ENCODE results near the gene SMAGP.
"Not testable (repeated sequence)": the region's sequence is repeated elsewhere in the genome, so short reads cannot be mapped to it uniquely, and the experiment has no call there.

Gene SMAGP

GRCh38 chr12:51232642-51233041 is 37.6 kb downstream of the SMAGP start:
- TF ChIP-seq, protein P1, sequence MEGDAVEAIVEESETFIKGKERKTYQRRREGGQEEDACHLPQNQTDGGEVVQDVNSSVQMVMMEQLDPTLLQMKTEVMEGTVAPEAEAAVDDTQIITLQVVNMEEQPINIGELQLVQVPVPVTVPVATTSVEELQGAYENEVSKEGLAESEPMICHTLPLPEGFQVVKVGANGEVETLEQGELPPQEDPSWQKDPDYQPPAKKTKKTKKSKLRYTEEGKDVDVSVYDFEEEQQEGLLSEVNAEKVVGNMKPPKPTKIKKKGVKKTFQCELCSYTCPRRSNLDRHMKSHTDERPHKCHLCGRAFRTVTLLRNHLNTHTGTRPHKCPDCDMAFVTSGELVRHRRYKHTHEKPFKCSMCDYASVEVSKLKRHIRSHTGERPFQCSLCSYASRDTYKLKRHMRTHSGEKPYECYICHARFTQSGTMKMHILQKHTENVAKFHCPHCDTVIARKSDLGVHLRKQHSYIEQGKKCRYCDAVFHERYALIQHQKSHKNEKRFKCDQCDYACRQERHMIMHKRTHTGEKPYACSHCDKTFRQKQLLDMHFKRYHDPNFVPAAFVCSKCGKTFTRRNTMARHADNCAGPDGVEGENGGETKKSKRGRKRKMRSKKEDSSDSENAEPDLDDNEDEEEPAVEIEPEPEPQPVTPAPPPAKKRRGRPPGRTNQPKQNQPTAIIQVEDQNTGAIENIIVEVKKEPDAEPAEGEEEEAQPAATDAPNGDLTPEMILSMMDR (IDR thresholded peaks at IDR 0.05; ENCODE audit: extremely low read depth, insufficient read depth, missing control alignments) = no peak
- in situ Hi-C loops (cut with MboI; ENCODE audit: low pct_unique_long_range_greater_than_20kb, low sequenced_read_pairs, unreplicated experiment) = no loop called here
- no peak for DNase-seq (ENCODE audit: low spot score)

- TF ChIP-seq, protein P1 (IDR thresholded peaks at IDR 0.05; ENCODE audit: extremely low read depth, insufficient read depth, missing control alignments) = no peak
- in situ Hi-C loops (cut with MboI; ENCODE audit: low pct_unique_long_range_greater_than_20kb, low sequenced_read_pairs, unreplicated experiment) = no loop called here
- DNase-seq (ENCODE audit: low spot score) = no peak
These were observed 41.0 kb downstream of the SMAGP start for GRCh38 chr12:51229116-51229809.

DNA sequence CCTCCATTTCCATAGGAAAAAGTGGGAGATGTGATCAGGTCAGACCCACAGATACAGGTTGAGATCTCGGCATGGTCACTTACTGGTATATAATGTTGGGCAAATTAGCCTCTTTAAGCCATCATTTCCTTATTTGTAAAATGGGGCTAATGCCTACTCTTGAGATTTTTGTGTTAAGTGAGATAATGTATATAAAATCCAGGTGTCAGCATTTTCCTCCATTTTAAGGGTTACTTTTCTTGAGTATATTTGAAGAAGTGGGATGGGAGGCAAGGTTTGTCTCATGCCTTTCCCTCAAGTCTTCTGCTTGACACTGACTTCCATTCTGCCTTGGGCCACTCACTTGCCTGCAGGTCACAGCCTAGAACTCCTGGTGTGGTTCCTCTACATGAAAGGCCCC is 42.3 kb downstream of the SMAGP start:
- DNase-seq (ENCODE audit: low spot score) = no peak
- in situ Hi-C loops (cut with MboI; ENCODE audit: low pct_unique_long_range_greater_than_20kb, low sequenced_read_pairs, unreplicated experiment) = no loop called here
- TF ChIP-seq, protein P1 (IDR thresholded peaks at IDR 0.05; ENCODE audit: extremely low read depth, insufficient read depth, missing control alignments) = no peak

GRCh38 chr12:51227112-51227511 is 43.1 kb downstream of the SMAGP start:
- in situ Hi-C loops (cut with MboI; ENCODE audit: low pct_unique_long_range_greater_than_20kb, low sequenced_read_pairs, unreplicated experiment); DNase-seq (ENCODE audit: low spot score): not testable (repeated sequence)

DNA sequence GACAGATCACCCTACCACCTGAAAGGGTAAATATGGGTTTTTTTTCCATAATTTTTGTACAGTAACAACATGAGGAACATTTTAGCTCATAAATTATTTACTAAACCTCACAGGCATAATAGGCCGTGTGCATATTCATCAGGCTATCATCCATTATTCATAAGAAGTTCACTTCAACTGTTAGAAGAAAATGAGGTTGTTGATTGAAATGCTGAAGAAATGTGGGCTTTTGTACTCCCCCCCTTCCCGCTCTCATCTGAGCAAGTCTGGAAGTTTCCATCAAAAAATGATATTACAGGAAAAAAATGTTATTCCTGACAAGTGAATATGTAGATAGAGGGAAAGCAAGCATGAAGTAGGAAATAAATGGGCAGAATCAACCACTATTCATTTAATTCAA is 44.4 kb downstream of the SMAGP start:
- TF ChIP-seq, protein P1 (IDR thresholded peaks at IDR 0.05; ENCODE audit: extremely low read depth, insufficient read depth, missing control alignments) = no peak
- in situ Hi-C loops (cut with MboI; ENCODE audit: low pct_unique_long_range_greater_than_20kb, low sequenced_read_pairs, unreplicated experiment) = no loop called here

GRCh38 chr12:51225234-51225633 is 45.0 kb downstream of the SMAGP start:
- in situ Hi-C loops (cut with MboI; ENCODE audit: low pct_unique_long_range_greater_than_20kb, low sequenced_read_pairs, unreplicated experiment) = no loop called here
- no peak for DNase-seq (ENCODE audit: low spot score)
- TF ChIP-seq, protein P1 (IDR thresholded peaks at IDR 0.05; ENCODE audit: extremely low read depth, insufficient read depth, missing control alignments) = no peak

More for the DNA sequence above, 44.4 kb downstream of the SMAGP start:
- DNase-seq (ENCODE audit: low spot score) = no peak

GRCh38 chr12:51224625-51225024 is 45.6 kb downstream of the SMAGP start:
- DNase-seq (ENCODE audit: low spot score) = no peak
- TF ChIP-seq, protein P1 (IDR thresholded peaks at IDR 0.05; ENCODE audit: extremely low read depth, insufficient read depth, missing control alignments) = no peak
- in situ Hi-C loops (cut with MboI; ENCODE audit: low pct_unique_long_range_greater_than_20kb, low sequenced_read_pairs, unreplicated experiment) = no loop called here
